DOHH2 (cell line): ENCODE measurements around the gene ENKUR.

Experiments used
- EZH2phosphoT487 ChIP-seq: fragments of 200-600 bp; sonication (generic); IDR thresholded peaks from 2 replicates; pipeline ENCODE4 v1.6.1; 2017; ENCODE audit warnings: borderline replicate concordance, mild to moderate bottlenecking, antibody characterized with exemption, low read length, moderate library complexity, mixed read lengths
- TF ChIP-seq, protein P1 (sequence below): fragments of 200-600 bp; sonication (generic); IDR thresholded peaks from one replicate; pipeline ENCODE4 v1.5.1; 2014; ENCODE audit warnings: antibody characterized with exemption, mild to moderate bottlenecking, low read depth, low read length; ENCODE audit not compliant: poor library complexity, severe bottlenecking

DNA sequence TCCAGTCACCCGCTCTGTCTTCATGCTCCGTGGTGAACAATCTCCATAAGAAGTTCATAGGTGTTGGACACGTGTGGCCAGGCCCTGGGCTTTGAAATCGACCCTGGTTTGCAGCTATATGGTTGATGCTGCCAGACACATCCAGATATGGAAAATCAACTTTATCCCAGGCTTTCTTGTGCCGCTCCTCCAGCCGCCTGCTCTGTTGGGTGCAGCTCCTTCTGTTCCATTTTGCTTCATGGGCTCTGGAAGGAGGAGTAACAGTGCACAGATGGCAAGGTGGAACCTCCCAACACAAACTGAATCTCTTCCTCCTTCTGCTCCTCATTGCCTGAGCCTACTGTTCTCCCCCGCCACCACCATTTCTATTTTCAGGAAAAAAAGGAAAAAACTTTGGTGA, 45.2 kb upstream of the ENKUR start:
- TF ChIP-seq, protein P1, sequence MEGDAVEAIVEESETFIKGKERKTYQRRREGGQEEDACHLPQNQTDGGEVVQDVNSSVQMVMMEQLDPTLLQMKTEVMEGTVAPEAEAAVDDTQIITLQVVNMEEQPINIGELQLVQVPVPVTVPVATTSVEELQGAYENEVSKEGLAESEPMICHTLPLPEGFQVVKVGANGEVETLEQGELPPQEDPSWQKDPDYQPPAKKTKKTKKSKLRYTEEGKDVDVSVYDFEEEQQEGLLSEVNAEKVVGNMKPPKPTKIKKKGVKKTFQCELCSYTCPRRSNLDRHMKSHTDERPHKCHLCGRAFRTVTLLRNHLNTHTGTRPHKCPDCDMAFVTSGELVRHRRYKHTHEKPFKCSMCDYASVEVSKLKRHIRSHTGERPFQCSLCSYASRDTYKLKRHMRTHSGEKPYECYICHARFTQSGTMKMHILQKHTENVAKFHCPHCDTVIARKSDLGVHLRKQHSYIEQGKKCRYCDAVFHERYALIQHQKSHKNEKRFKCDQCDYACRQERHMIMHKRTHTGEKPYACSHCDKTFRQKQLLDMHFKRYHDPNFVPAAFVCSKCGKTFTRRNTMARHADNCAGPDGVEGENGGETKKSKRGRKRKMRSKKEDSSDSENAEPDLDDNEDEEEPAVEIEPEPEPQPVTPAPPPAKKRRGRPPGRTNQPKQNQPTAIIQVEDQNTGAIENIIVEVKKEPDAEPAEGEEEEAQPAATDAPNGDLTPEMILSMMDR: no peak
- no peak for TF ChIP-seq EZH2phosphoT487
